Neural progenitor cell (in vitro differentiated cells): ENCODE measurements around the gene ZNF684.

Experiments
- CTCF ChIP-seq: fragments of 200-600 bp; sonication (generic); IDR thresholded peaks from 2 replicates; pipeline ENCODE4 v1.5.1; 2017; ENCODE audit warnings: antibody characterized with exemption, mild to moderate bottlenecking
- EZH2 ChIP-seq: fragments of 200-600 bp; sonication (generic); IDR thresholded peaks from 2 replicates; pipeline ENCODE4 v1.6.1; 2017; ENCODE audit warnings: antibody characterized with exemption, mild to moderate bottlenecking, moderate library complexity
- EZH2phosphoT487 ChIP-seq: fragments of 200-600 bp; sonication (generic); IDR thresholded peaks from 2 replicates; pipeline ENCODE4 v1.6.1; 2017; ENCODE audit warnings: antibody characterized with exemption

DNA sequence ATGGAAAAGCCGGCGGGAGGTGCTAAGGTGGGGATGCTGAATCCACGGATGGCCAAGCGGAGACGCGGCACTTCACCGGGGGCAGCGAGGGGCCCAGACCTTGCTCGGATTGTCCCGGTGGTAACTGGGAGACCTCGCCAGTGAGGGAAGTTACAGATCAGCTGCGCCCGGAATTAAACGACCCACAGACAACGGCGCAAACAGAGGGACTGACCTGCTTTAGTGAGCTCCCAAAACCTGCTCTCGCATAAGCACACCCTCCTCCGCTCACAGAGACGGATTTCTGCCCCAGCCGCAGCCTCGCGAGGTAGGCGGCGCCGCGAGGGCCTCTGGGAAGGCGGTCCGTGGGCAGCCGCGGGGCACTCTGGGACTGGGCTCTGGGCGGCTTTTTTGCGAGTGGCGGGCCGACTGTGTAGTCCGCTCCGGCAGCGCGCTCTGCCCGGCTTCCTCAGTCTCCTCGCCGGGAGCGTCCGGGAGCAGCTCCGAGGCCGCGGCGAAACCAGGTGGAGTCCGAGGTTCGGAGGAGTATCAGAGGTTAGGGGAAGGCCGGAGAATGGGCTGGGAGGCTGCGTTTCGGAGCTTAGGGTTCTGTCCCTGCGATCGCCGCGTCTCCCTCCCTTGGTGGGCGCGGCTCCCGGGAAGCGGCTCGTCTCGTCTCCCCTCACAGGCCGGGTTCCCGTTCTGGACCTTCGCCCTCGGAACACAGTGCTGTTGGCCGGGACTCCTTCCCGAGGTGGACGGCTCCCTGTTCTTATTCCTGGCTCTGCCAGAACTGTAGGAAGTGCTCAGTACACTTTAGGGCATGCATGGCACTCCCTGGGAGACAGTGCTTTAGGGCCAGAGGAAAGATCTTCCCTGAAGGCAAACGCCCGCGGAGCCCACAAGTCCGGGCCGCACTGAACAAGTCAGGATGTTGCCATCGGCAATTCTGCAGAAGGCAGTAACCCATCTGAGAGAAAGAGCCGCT lies 22.8 kb upstream of the ZNF684 start, which contains the start of gene EXO5:
- no peak for TF ChIP-seq CTCF
- TF ChIP-seq EZH2phosphoT487 = no peak
- TF ChIP-seq EZH2 = no peak
